Measurements from ENCODE around the gene LPP. TPM values are rescaled to one million over a fixed set of nuclear protein-coding genes. Genes with fewer than 3 reads are reported as not detected.

The LPP gene
- polyA plus RNA-seq, 3 donors: 14.1 to 23.2 (median 15.3) TPM

DNA sequence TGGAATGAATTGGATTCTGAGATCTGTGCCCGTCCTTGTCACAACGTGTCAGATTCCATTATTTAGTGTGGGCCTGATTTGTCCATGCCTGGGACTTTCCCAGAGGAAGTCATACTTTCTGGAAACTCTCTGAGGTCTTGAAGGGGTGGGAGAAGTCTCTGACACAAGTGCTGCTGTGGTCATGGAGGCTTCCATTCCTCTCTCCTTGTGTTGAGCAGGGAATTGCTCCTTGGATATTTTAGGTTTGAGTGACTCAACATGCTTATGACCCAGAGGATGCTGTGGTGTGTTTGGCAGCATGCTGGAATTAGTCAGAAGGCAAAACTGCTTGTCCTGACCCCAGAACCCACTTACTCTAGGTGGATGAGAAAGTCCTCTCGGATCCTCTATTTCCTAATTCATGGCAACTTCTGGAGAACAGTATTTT lies 132.1 kb downstream of the LPP start:
- Mint-ChIP-seq H3K27me3 (ENCODE audit: low read depth in 3 of 3) (peaks cover 0 to 2% (median 0%) of the 10 kb centered on the region in 3 donors), H3K9me3 (no peaks in the 10 kb centered on the region), H3K36me3 (peaks cover 24 to 33% of the 10 kb centered on the region in 2 donors), H3K4me1 (peaks cover 3% of the 10 kb centered on the region), H3K4me3 (no peak overlapping the region), H3K27ac (peak overlapping the region in 2 of 7 donors; percentile 3 to 53)
- Histone ChIP-seq H3K27me3 (ENCODE audit: control insufficient read depth in 2 of 2, insufficient read depth in 2 of 2, low read length in 2 of 2) (no peaks in the 10 kb centered on the region), H3K4me3 (replicated peaks in 1 of 3; ENCODE audit: low read depth in 2 of 3, low read length in 3 of 3) (no peak overlapping the region), H3K79me2 (ENCODE audit: insufficient read depth, low read length) (no peaks in the 10 kb centered on the region), H4K20me1 (ENCODE audit: insufficient read depth, low read length) (no peaks in the 10 kb centered on the region), H3K9me3 (replicated peaks in 1 of 2; ENCODE audit: control insufficient read depth in 1 of 2, insufficient read depth in 1 of 2, low read length in 2 of 2) (no peaks in the 10 kb centered on the region), H3K27ac (ENCODE audit: low read depth in 1 of 2, low read length in 2 of 2) (no peak overlapping the region), H3K4me2 (replicated peaks; ENCODE audit: extremely low read depth, low read length, poor library complexity, severe bottlenecking) (no peak overlapping the region), H2AFZ (ENCODE audit: insufficient read depth, low read depth, low read length, poor library complexity, severe bottlenecking) (no peak overlapping the region), H3K36me3 (replicated peaks in 1 of 2; ENCODE audit: control insufficient read depth in 1 of 2, insufficient read depth in 2 of 2, low read length in 2 of 2) (peaks cover 0 to 9% of the 10 kb centered on the region in 2 donors), H3K9ac (ENCODE audit: insufficient read depth, low read length, poor library complexity, severe bottlenecking) (no peak overlapping the region), H3K4me1 (ENCODE audit: control insufficient read depth in 1 of 2, insufficient read depth in 2 of 2, low read length in 2 of 2) (no peaks in the 10 kb centered on the region)
- TF ChIP-seq, protein P1, sequence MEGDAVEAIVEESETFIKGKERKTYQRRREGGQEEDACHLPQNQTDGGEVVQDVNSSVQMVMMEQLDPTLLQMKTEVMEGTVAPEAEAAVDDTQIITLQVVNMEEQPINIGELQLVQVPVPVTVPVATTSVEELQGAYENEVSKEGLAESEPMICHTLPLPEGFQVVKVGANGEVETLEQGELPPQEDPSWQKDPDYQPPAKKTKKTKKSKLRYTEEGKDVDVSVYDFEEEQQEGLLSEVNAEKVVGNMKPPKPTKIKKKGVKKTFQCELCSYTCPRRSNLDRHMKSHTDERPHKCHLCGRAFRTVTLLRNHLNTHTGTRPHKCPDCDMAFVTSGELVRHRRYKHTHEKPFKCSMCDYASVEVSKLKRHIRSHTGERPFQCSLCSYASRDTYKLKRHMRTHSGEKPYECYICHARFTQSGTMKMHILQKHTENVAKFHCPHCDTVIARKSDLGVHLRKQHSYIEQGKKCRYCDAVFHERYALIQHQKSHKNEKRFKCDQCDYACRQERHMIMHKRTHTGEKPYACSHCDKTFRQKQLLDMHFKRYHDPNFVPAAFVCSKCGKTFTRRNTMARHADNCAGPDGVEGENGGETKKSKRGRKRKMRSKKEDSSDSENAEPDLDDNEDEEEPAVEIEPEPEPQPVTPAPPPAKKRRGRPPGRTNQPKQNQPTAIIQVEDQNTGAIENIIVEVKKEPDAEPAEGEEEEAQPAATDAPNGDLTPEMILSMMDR (IDR thresholded peaks at IDR 0.05): no peak
- peak in 1 of 3 donors; percentile 51 for DNase-seq
- intact Hi-C loops (cut with micrococcal nuclease): no loop called here
- WGBS (ENCODE audit: insufficient coverage): 100% methylated on average over 1 of the region's 3 CpGs

DNA sequence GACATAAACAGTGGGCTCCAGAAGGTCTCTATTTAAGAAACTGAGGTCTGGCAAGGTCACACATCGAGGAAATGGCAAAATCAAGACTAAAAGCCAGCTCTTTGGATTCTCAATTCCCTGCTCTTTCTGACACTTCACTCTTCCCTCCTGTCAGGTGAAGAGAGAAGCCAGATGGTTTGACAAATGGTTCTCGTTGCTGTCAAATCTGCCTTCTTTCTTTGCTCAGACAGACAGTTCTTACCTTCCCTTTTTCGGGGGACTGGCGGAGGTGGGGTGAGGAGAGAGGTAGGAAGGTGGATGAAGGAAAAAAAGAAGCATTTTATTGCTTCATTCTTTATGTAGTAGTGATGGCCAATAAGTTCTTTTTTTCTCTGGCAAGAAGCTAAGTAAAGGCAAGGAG lies 133.4 kb downstream of the LPP start:
- DNase-seq: no peak
- H3K36me3 ChIP-seq (replicated peaks in 1 of 2; ENCODE audit: control insufficient read depth in 1 of 2, insufficient read depth in 2 of 2, low read length in 2 of 2): peaks cover 0 to 9% of the 10 kb centered on the region in 2 donors
- no peak overlapping the region for H3K27ac ChIP-seq (ENCODE audit: low read depth in 1 of 2, low read length in 2 of 2)
- intact Hi-C loops (cut with micrococcal nuclease): no loop called here
- no peaks in the 10 kb centered on the region for H3K27me3 ChIP-seq (ENCODE audit: control insufficient read depth in 2 of 2, insufficient read depth in 2 of 2, low read length in 2 of 2)
- no peak overlapping the region for H3K9ac ChIP-seq (ENCODE audit: insufficient read depth, low read length, poor library complexity, severe bottlenecking)
- Mint-ChIP-seq H3K36me3 (peaks cover 25 to 34% of the 10 kb centered on the region in 2 donors), H3K9me3 (no peaks in the 10 kb centered on the region), H3K27me3 (ENCODE audit: low read depth in 3 of 3) (peaks cover 0 to 2% (median 2%) of the 10 kb centered on the region in 3 donors), H3K27ac (peak overlapping the region in 2 of 7 donors; percentile 16 to 46), H3K4me1 (peaks cover 10% of the 10 kb centered on the region), H3K4me3 (no peak overlapping the region)
- no peak overlapping the region for H3K4me2 ChIP-seq (replicated peaks; ENCODE audit: extremely low read depth, low read length, poor library complexity, severe bottlenecking)
- WGBS (ENCODE audit: insufficient coverage): 100% methylated on average over 1 of the region's 4 CpGs
- TF ChIP-seq, protein P1 (IDR thresholded peaks at IDR 0.05): no peak
- no peaks in the 10 kb centered on the region for H4K20me1 ChIP-seq (ENCODE audit: insufficient read depth, low read length)
- H3K4me3 ChIP-seq (replicated peaks in 1 of 3; ENCODE audit: low read depth in 2 of 3, low read length in 3 of 3): no peak overlapping the region
- no peaks in the 10 kb centered on the region for H3K9me3 ChIP-seq (replicated peaks in 1 of 2; ENCODE audit: control insufficient read depth in 1 of 2, insufficient read depth in 1 of 2, low read length in 2 of 2)
- H3K4me1 ChIP-seq (ENCODE audit: control insufficient read depth in 1 of 2, insufficient read depth in 2 of 2, low read length in 2 of 2): peaks cover 0 to 7% of the 10 kb centered on the region in 2 donors
- H2AFZ ChIP-seq (ENCODE audit: insufficient read depth, low read depth, low read length, poor library complexity, severe bottlenecking): no peak overlapping the region
- no peaks in the 10 kb centered on the region for H3K79me2 ChIP-seq (ENCODE audit: insufficient read depth, low read length)

Measured in CD14-positive monocyte (primary cell).